Measurements from ENCODE around the gene FLNB.
"Not testable (repeated sequence)": the region's sequence is repeated elsewhere in the genome, so short reads cannot be mapped to it uniquely, and the experiment has no call there.

FLNB gene

DNA sequence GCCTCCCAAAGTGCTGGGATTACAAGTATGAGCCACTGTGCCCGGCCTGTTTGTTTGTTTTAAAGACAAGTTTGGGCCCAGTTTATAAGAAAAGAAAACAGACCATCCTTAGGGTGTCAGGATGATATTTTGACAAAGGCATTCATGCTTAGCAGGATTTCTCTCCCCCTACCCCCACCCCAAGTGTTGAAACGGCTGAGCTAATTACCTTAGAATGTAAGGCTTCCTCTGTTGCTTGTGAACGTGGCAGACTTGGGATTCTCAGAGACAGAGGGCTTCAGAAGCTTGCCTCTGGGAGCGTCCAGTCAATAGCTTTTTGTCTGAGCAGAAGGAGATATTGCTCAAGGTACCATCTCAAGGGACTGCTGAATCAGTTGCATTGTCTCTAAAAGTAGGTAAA lies 24.0 kb downstream of the FLNB start:
- DNase-seq = no peak

DNA sequence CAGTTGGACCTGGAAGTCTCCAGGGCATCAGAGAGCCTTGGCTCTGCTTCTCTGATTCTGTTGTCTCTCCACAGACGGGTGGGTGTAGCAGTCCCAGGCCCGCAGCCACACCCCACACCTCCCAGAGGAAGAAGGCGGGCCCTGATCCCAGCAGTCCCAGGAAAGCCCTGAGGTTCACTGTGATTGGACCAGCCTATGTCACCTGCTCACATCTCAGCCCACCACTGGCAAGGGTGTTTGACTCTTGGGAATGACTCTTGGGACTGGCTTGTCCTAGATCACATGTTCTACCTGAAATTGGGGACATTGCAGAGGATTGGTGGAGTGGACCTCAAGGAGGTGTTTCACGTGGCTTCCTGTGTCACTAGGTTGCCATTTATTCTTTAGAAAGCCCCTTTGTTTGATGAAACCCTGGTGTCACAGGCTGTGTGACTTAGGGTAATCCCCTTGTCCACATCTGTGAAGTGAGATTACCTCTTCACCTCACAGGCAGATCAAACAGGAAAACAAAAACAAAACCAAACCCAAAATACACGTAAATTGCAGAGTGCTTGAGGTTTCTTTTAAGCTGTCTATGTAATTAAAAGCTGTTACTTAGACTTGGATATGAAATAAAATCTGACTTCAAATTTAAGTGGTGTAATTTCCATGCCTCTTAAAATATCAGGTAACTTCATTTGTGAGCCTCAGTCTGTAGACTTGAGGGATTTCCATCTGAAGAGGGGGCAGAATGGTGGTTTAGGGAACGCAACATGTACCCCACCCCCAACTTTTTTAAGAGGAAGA lies 26.7 kb downstream of the FLNB start:
- DNase-seq = no peak

DNA sequence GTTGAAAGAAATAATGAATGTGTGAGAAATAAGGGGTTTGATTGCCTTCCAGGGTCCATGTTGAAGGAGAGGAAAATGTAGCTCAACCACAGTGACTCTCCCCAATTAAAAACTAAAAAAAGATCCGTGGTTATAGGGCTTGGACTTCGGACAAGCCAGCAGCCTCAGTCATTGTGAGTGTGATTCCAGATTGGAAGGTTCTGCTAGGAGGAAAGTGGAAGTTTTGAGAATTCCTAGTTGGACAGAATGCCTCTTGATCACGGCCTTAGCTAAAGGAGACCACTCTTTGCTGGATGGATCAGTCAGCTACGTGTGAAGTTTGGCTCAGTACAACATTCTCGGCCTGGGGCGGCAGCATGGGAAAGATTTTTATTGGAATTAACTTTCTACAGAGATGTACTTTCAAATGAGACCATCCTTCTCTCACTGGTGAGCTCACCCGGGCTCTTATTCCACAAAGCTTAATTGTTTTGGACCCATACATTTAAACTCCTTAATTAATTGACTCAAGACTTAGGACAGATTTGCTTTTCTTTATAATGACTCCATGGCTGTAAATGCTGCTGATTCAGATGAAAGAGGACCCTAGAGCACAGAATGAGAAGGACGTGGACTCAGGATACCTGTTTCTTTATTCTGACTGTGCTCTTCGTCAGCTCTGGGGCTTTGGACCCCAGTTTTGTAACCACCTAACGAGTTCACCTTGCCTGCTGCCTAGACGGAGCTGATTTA lies 27.5 kb downstream of the FLNB start:
- no peak for DNase-seq

DNA sequence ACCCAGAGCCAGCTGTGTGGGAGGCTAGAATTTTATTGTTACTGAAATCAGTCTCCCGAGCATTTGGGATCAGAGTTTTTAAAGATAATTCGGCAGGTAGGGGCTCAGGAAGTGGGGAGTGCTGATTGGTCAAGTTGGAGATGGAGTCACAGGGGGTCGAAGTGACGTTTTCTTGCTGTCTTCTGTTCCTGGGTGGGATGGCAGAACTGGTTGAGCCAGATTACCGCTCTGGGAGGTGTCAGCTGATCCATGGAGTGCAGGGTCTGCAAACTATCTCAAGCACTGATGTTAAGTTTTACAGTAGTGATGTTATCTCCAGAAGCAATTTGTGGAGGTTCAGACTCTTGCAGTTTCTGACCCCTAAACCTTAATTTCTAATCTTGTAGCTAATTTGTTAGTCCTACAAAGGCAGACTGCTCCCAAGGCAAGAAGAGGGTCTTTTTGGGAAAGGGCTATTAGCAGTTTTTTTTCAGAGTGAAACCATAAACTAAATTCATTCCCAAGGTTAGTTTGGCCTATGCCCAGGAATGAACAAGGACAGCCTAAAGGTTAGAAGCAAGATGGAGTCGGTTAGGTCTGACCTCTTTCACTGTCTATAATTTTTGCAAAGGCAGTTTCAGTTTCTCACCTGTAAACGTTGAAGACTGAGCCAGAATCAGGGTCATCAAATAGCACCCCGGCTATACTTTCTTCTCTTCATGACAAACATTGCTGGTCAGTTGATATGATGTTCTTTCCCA lies 28.2 kb downstream of the FLNB start:
- no peak for DNase-seq

DNA sequence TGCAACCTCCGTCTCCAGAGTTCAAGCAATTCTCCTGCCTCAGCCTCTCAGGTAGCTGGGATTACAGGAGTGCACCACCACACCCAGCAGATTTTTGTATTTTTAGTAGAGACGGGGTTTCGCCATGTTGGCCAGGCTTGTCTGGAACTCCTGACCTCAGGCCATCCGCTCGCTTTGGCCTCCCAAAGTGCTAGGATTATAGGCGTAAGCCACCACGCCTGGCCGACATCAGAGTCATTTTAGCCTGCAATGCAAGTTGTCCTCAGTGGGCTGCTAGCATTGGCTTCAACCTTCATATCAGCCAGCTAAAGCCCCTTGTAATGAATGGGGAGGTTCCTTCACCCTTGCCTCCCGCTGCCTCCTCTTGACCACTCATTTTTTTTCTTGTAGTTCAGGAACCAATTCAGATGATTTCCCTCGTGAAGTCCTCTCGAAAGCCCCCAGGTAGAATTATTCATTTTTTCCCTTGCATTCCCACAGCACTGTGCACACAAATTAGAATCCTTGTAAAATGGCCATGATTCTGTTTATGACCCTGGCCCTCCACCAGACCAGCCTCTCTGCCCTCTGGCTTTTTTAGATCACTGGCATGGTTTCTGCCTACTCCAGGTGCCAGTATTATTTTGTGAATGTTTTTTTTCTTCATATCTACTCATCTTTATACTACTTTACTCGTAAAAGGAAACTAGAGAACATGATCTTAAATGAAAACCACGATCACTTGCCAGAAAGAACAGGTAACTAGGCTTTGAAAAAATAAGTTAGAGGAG lies 29.1 kb downstream of the FLNB start:
- DNase-seq = no peak

DNA sequence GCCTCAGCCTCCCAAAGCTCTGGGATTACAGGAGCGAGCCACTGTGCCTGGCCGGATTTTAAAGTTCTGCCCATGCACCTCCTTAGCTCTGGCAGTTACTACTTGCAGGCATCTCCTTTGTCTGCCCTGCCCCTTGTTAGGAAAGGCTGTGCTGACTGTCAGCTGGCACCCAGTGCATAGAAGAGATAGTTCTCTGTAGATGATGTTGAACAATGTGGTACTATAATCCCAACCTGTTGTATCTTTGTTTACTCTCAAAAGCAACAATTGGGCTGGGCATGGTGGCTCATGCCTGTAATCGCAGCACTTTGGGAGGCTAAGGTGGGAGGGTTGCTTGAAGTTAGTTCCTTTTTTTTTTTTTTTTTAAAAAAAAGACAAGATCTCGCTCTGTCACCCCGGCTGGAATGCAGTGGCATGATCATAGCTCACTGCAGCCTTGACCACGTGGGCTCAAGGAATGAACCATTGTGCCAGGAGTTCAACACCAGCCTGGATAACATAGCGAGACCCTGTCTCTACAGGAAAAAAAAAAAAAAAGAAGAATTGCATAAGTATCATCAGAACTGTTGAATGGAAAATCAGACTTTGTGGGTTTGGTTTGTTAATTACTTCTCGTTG lies 30.6 kb downstream of the FLNB start:
- DNase-seq = no peak

DNA sequence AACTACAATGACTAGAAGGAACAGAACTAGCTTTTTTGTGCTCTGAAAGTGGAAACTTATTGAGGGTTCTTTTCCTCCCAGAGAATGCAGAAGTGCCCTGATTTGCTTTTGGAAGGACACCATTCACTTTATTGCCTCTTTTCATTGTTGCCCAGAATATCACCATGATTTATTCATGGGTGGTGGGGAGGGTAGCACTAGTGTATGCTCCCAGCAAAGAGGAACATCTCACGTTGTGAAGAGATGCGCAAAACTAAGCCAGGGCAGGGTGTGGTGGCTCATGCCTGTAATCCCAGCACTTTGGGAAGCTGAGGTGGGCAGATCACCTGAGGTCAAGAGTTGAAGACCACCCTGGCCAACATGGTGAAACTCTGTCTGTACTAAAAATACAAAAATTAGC lies 31.4 kb downstream of the FLNB start:
- no peak for DNase-seq

DNA sequence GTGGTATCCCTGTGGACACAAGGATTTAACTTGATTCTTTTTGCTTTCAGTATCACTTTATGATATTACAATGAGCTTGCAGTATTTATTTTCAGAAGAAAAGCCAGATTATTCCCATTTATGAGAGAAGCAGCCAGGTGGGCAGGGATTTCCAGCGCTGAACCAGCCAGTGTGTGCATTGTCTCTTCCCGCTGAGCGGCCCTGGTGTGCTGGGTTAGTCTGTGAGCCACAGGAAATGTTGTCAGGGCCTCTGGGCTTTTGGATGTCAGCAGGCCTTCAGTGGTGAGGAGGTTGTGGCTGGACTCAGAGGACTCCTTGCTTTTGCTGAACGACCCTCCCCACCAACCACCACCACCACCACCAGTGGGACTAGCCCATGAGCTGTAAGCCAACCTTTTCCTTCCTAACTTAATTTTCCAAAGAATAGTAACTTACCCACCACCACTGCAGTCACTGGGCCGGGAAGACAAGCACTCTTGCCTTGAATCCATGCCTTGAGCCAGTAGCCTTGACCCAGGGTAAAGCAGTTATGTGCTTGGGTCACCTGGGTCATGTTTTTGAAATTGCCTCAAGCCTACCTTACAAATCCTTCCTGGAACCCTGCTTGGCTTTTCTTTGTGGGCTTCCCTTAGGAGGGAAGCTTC lies 33.1 kb downstream of the FLNB start:
- no peak for DNase-seq

DNA sequence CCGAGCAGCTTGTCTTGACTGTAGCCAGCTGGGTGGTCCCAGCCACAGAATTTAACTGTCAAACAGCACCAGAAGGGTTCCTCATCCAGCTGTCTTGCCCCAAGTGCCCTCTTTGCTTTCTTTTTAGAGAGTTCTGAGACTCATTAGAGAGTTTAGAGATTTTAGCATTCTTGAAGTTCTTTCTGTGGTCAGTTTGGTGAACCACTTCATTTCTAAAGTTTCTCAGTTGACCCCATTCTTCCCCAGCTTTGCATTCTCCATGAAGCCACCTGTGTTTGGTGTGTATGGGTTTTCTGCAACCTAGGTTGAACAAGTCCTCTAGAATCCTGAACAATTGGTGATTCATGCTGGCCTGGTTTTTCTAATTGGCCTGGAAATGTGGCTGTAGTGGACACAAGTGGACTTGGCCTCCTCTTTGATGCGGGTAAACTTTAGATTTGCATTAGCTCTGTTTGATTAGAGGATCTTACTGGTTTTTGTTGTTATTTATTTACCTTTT lies 33.7 kb downstream of the FLNB start:
- DNase-seq = no peak

DNA sequence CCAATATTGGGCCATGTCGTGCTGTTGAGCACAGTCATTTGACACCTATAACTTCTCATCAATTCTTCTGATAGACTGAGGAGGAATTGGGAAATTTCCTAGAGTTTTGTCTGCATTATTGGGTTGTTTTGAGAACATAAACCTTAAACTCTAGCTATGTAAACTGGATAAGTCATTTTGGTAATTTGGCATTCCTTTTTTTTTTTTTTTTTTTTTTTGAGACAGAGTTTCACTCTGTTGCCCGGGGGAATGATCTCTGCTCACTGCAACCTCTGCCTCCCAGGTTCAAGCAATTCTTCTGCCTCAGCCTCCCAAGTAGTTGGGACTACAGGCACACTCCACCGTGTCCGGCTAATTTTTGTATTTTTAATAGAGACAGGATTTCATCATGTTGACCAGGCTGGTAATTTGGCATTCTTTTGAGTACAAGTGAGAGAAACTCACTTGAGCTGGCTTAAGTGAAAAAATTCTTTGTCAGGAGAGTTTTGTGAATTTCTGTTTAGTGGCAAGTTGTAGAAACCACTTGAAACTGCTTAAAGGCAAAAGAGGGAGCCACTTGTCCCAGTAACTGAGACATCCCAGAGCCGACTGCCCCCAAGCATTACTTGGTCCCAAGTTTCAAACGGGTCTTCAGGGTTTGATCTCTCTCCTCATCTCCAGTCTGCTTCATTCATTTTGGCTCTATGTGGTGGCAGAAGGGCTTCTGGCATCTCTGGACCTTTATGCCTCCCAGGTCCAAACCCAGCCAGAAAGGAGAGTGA lies 34.9 kb downstream of the FLNB start:
- no peak for DNase-seq

DNA sequence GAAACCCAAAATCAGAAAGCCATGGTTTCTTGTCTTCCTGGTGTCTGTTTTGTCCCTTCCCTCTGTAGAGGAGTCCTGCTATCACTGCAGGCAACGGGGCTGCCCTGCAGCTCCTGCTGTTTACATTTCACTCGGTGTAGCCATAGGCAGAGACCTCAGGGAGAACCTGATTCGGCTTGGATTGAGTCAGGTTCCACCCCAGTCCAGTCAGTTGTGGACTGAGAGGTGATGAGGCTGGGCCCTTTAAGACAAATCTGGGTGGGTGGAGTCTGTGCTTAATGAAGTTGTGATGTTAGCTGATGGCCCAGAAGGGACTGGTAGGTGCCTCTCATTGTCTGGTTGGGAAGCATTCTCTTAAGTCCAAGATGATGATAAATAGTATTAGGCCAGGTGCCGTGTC lies 35.7 kb downstream of the FLNB start:
- no peak for DNase-seq

DNA sequence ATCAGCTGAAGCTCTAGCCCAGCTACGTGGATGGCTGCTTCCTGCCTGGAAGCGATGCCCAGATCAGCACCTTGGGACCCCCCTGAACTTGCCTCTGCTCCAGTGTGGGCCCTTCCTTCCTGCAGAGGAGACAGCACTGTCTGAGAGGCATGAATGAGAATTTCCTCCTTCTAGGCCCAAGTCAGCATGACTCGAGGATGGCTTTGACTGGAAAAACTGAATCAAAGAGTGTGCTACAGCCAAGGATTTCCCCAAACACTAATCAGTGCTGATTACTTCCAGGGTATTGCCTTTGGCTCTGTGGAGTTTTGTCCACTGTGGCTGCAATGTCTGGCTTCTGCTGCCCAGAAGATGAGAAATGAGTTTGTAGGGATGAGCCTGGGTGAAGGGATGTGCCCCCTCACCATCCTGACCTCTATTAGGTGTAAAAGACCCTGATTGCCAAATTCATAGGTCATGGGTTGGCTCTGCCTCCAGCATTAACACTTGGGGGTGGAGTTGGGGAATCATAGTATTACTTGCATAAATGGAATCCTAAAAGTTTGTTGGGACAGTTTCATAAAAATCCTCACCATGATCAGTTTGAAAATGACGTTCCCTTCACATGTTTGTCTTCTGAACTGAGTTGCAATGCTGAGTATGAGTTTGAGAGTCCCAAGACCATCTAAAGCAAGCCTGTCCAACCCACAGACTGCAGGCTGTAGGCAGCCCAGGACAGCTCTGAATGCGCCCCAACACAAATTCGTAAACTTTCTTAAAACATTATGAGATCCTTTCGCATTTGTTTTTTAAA lies 36.7 kb downstream of the FLNB start:
- DNase-seq = no peak

DNA sequence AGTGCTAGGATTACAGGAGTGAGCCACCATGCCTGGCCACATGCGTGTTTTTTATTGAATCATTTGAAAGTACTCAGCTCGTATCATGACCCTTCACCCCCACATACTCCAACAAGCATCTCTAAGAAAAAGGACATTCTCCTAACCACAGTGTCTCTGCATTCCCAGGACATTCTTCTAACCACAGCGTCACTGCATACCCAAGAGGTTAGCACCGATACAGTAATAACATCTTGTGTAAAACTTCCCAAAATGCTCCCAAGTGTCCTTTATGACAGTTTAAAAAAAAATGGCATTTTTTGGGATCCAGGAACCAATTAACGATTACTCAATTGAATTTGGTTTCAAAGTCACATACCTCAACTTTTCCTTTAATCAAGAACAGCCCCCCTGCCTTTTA lies 39.6 kb downstream of the FLNB start:
- DNase-seq = no peak

DNA sequence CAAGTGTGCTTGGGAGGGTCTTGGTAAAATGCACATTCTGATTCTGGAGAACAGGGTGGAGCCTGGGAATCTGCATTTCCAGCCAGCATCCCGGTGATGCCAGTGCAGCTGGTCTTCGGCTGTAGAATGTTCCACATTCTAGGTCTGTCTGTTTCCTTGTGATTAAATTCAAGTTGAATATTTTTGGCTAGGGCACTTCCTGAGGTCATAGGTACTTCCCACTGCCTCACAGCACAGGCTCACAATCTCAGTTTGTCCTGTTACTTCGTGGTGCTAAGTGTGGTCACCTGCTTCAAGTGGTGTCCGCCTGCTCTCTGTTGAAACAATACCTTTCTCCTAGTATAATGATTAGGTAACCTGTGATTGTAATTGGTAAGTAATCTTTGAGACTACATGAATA lies 40.1 kb downstream of the FLNB start:
- no peak for DNase-seq

DNA sequence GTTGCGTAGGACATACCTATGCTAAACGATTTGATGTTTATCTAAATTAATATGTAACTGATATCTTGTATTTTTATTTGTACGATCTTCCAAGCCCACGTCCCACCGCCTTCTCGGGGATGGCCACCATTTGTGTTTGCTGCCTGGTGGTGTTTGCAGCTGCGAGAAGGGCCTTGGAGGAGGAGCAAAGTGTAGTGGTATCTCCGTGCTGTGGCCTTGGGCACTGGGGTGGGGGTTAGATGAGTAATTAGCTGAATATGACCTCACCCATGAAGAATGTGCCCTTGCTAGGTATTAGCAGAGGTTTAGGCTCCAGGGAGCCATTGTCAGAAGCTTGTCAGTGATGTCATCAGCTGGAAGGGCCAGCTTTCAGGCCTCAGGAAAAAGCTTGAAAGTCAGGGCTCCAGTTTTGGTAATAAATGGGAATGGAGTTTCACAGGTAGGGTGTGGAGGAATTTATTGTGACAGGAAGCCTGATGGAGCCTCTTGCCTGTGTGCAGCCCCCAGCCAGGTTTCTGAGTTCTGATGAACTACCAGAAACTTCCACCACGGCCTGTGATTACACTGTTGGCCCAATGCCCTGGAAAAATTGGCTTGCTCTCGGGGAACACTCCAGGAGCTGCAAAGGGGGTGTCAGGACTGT lies 41.0 kb downstream of the FLNB start:
- DNase-seq = peak in 2 of 56 donors; percentile 7 to 13

DNA sequence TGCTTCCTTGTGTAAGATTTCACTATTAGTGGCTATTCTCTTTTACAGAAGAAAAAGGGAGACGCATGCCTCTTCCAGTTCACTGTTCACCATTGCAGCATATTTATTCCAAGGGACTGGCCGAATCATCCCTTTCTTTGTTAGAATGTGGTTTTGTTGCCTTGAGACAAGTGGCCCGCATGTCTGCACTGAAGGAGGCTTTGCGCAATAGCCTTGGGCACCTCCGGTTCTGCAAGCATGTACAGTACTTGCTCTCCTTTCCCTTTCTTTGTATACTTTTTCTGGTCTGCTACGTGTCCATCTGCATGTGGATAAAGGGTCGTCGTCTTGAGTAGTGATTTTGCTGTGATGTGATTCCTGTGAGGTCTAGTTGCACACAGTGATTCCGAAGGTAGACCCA lies 43.0 kb downstream of the FLNB start:
- DNase-seq = no peak

DNA sequence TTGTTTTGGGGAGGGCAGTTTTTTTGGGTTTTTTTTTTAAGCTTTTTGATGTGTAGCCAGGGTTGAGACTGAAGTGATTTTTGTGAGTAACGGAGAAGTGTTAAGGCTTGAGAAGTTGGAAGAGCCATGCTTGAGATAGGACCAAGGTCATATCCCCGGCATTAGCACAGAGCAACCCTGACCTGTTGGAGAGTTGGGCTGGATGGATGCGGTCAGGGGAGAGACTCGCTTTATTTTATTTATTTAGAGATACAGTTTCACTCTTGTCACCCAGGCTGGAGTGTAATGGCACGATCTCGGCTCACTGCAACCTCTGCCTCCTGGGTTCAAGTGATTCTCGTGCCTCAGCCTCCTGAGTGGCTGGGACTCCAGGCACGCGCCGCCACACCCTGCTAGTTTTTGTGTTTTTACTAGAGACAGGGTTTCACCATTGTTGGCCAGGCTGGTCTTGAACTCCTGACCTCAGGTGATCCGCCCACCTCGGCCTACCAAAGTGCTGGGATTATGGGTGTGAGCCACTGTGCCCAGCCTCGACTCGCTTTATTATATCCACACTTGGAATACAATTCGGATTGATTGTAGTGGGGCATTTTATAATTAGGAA lies 43.5 kb downstream of the FLNB start:
- not testable (repeated sequence) for DNase-seq
